GM12873 (cell line): ENCODE results near the gene LPCAT1.
A peak's percentile ranks its signal among the peaks of the same experiment; 100 is the strongest.

Experiments
- TF ChIP-seq, protein P1 (sequence below): IDR thresholded peaks from 2 replicates; pipeline ENCODE4 v1.5.1; 2012; ENCODE audit warnings: low read depth, mild to moderate bottlenecking, moderate library complexity, low read length, control low read depth; ENCODE audit not compliant: insufficient read depth; ENCODE audit errors: missing control alignments

Gene LPCAT1

DNA sequence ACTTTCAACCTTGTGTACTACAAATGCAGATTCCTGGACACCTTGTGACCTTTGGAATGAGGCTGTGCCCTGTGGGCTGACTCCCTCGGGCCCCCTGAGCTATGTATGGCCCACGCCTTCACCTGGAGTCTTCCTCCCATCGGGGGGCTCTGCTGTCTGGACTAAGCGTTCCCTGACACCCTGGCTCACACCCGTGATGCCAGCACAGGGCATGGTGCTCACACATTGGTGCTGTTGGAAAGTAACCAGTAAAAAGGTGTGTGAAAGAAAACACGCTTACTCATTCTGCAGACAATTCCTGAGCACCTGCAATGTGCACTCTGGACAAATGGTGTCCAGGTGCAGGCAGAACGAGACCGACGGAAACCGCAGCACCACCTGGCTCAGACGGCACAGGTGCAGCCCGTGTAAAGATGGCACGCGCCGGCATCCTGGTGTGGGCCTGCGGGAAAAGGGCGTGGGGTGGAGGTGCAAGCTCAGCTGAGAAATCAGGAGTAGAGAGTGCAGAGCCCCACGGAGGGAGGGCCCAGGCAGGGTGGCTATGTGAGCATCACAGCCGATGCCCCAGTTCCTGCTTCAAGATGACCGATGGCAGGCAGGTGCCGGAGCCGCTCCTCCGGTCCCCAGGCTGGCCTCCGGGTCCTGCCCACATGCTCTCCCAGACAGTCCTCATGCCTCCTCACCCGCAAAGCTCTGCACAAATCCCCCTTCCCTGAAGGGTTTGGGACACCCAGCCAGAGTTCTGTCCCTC, 11.0 kb downstream of the LPCAT1 start:
- TF ChIP-seq, protein P1, sequence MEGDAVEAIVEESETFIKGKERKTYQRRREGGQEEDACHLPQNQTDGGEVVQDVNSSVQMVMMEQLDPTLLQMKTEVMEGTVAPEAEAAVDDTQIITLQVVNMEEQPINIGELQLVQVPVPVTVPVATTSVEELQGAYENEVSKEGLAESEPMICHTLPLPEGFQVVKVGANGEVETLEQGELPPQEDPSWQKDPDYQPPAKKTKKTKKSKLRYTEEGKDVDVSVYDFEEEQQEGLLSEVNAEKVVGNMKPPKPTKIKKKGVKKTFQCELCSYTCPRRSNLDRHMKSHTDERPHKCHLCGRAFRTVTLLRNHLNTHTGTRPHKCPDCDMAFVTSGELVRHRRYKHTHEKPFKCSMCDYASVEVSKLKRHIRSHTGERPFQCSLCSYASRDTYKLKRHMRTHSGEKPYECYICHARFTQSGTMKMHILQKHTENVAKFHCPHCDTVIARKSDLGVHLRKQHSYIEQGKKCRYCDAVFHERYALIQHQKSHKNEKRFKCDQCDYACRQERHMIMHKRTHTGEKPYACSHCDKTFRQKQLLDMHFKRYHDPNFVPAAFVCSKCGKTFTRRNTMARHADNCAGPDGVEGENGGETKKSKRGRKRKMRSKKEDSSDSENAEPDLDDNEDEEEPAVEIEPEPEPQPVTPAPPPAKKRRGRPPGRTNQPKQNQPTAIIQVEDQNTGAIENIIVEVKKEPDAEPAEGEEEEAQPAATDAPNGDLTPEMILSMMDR, result no peak

DNA sequence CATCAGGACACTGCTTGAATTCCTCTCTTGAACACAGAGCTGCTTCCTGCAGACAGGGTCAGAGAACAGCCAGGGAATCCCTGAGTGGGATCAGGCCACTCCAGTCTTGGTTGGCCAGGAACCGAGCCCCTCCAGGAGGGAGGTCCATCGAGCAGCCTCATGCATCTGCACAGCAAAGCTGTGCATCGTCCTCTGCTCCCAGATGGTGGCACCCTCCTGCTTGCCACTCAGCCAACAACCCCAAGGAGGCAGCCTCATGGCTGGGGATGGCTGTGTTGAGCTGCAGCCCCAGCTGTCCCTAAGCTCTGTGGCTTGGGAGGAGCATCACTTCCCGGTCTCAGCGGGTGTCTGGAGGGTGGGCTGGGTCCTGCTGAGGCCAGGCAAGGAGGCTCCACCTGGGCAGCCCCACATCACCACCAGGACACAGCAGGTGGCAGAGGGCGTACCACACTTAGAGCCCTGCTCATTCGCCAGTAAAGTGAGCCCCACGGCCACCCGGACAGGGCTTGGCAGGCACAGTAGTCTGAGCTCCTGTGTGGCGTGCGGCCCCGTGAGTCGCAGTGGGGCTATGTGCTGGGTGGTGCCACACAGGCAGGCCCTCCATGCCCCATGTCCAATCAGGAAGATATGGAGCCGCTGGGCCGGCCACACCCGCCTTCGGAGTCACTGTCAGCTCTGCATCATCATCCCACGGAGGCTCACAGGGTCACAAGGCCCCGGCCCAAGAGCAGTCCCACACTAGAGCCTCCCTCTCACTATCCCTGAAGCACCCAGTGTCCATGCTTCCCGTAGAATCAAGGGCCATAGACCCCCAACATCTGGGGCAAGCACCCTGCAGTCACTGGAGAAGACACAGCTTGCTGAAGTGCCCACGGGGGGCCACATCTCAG, 11.9 kb downstream of the LPCAT1 start:
- TF ChIP-seq, protein P1, result peak; percentile 24

DNA sequence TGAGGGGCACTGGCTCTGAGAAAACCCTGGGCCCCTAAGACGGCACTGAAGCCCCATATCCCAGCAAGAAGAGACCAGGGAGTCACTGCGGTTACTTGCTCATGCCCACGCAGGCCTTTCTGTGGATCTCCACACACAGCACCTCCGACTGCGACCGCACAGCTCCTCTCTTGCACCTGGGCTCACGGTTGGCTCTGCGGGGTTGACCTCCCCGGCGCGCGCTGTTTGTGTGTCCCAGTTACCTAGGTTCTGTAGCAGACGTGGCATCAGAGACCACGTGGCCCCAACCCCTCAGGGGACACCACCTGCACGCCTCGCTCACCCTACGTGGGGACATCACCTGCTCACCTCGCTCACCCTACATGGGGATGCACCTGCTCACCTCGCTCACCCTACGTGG, 12.7 kb downstream of the LPCAT1 start:
- TF ChIP-seq, protein P1, result no peak

DNA sequence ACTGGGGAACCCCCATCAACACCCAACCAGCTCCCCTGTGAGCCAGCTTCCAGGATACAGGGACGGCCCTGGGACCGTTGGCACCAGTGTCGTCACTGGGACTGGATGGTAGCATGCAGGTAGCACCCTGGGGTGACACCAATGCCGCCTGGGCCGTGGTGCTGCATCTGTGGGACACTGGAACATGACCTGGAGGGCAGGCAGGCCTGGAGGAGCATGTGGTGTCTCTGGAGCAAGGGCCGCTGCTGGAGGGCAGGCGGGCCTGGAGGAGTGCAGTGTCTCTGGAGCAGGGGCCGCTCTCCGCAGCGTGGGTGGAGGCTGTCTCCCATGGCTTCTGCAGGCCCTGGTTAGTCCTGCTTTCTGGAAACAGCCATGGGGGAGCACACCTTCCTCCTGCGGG, 13.1 kb downstream of the LPCAT1 start:
- TF ChIP-seq, protein P1, result no peak

DNA sequence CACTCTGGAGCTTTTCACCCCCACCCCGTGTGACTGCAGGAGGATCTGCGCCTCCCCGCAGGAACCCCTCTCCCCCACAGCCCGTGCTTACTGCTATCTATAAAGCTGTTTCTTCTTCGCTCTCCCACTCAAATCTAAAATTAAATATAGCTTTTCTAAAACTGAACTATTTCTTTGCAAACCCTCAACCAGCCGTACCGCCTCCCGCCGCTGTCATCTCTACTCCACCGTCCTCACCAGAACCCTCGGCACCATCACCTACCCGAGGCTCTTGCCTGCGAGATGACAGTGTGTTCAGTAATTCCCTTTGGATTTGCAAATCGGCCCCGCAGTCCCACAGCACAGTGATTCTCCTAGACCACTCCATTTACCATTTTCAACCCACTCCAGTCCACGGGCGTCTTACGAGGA, 13.6 kb downstream of the LPCAT1 start:
- TF ChIP-seq, protein P1, result no peak

DNA sequence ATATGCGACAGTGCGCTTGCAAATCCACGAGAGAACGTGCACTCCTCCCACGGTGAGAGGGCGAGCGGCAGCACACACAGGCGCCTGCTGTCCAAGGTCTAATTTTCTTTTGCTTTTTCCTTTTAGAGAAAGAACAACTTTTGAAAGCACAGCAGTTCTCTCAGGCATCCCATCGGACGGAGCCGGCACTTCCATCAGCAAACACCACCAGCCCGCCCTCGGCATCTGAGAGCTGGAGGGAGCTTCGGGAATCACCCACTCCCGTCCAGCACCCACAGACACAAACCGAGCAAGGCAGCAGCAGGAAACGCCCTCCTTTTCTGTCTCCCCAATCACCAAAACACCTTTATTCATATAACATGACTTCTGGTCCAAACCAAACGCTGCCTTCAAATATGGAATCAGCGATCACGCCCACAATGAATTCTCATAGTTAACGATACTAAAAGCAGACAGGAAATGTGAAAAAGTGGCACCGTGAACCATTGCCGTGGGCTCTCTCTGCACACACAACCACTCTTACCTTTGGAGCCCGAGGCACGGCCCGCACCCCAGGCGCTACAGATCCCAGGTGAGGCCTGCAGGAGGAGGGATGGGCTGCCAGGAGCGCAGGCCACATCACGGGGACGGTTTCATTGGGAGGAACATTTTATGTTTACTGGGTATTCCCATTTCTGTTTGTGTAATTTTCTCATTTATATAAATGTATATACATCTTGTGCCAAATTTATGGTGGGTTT, 14.2 kb downstream of the LPCAT1 start:
- TF ChIP-seq, protein P1, result no peak
